Lower lobe of right lung (tissue), 2 donors: ENCODE data around the gene TECPR2. TPM values are rescaled to one million over a fixed set of nuclear protein-coding genes. Genes with fewer than 3 reads are reported as not detected.

ENCODE experiments used
- ATAC-seq, 2 donors: fragments of 200-7000 bp; cut with Tn5 transposase; one replicate each; pipeline ENCODE4 v1.9.1; 2020 to 2022; ENCODE audit warnings: mild to moderate bottlenecking in 2 of 2, moderate library complexity in 2 of 2
- DNase-seq: peaks from one replicate; pipeline ENCODE4 v3.0.0-alpha.2; 2020
- H3K27ac ChIP-seq: fragments of 200-600 bp; one replicate; pipeline ENCODE4 v1.8.0; 2022
- H3K27me3 ChIP-seq: fragments of 200-600 bp; one replicate; pipeline ENCODE4 v1.8.0; 2022; ENCODE audit warnings: low read depth
- H3K36me3 ChIP-seq: fragments of 200-600 bp; one replicate; pipeline ENCODE4 v1.8.0; 2022; ENCODE audit warnings: mild to moderate bottlenecking
- H3K4me1 ChIP-seq: fragments of 200-600 bp; one replicate; pipeline ENCODE4 v1.8.0; 2022
- H3K4me3 ChIP-seq: fragments of 200-600 bp; one replicate; pipeline ENCODE4 v1.8.0; 2022; ENCODE audit warnings: mild to moderate bottlenecking
- H3K9me3 ChIP-seq: fragments of 200-600 bp; one replicate; pipeline ENCODE4 v1.8.0; 2022
- intact Hi-C: fragments of 100-400 bp; cut with DNase I; formaldehyde crosslinking; loops from one replicate; pipeline ENCODE4 v1.11.0; 2022
- total RNA-seq: library from RNA; stranded (reverse); fragmentation: NEBNext Ultra II Directional; extraction: Animal tissue kit (Norgen Biotek cat#: 25700); gene quantifications from one replicate; pipeline ENCODE4 v1.2.1, GENCODE V29; 2021
- TF ChIP-seq, protein P1 (sequence below): fragments of 200-600 bp; IDR thresholded peaks from one replicate; pipeline ENCODE4 v1.8.0; 2022; ENCODE audit warnings: antibody characterized with exemption, mild to moderate bottlenecking
- donor health status: DM: no; HTN: yes; CAD: no; lungs with severe emphysema.

TECPR2 gene
- total RNA-seq, 1 donor from 2014 or later, result 23.2 TPM

DNA sequence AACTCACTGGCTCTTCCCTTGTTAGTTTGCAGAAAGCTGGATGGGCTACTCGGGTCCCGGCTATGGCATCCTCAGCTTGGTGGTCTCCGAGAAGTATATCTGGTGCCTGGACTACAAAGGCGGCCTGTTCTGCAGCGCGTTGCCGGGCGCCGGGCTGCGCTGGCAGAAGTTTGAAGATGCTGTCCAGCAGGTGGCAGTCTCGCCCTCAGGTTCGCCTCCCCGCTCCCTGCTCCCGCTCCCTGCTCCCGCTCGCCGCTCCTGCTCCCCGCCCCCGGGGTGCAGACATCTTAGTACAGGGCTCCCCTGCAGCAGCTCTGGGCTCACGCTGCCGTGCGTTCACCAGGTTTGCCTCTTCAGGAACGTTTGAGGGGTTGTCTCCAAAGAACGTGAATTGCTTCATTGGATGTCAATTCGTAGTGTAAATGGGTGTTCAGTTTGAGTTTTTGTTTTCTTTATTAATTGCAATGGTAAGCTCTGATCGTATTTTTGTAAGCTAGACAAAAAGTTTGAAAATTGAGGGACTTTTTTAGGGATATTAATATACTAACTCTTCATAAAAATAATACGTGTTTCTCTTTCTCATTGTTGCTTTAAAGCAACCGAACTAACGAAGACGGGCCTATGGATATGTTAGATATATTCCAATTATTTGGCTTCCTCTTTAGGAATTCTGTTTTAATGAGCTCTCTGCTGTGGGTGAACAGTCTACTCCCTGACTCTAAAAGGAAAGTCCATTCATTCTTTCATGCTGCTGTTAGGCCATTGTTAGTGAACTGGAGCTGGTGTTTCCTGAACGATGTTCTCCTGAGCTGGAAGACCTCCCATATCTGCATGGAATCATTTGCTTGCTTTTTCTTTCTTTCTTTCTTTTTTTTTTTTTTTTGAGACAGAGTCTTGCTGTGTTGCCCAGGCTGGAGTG, 75.5 kb downstream of the TECPR2 start:
- intact Hi-C loops, result loop anchor here (5.0 kb wide), 1 partner anchor 79 kb away; no protein-coding TSS in a partner anchor
- peaks cover 62% of the 10 kb centered on the region for H3K36me3 ChIP-seq
- DNase-seq (peak; percentile 88), ATAC-seq (peak; percentile 95 to 96)
- H3K4me1 ChIP-seq, result peaks cover 8% of the 10 kb centered on the region
- H3K27ac ChIP-seq, result no peak overlapping the region
- no peaks in the 10 kb centered on the region for H3K27me3 ChIP-seq
- TF ChIP-seq, protein P1, sequence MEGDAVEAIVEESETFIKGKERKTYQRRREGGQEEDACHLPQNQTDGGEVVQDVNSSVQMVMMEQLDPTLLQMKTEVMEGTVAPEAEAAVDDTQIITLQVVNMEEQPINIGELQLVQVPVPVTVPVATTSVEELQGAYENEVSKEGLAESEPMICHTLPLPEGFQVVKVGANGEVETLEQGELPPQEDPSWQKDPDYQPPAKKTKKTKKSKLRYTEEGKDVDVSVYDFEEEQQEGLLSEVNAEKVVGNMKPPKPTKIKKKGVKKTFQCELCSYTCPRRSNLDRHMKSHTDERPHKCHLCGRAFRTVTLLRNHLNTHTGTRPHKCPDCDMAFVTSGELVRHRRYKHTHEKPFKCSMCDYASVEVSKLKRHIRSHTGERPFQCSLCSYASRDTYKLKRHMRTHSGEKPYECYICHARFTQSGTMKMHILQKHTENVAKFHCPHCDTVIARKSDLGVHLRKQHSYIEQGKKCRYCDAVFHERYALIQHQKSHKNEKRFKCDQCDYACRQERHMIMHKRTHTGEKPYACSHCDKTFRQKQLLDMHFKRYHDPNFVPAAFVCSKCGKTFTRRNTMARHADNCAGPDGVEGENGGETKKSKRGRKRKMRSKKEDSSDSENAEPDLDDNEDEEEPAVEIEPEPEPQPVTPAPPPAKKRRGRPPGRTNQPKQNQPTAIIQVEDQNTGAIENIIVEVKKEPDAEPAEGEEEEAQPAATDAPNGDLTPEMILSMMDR, result peak; percentile 84
- no peaks in the 10 kb centered on the region for H3K9me3 ChIP-seq
- peak overlapping the region; percentile 33 for H3K4me3 ChIP-seq

DNA sequence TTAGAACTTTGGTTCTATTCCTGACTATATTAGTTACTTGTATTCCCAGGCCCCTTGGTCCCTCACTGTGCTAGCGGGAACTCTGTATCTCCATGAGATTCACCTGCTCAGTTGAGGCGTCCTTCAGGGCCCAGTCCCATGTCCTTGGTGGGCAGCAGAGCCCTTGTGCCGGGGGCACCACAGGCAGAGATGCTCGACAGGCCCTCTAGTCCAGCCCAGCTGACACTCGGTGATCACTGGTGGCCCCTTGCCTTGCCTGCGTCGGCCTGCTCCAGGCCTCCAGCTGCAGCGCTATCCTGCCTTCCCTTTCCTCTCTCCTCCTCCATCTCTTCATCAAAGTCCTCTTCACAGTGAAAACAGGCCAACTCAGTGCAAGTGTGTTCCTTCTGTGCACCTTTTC, 76.8 kb downstream of the TECPR2 start:
- TF ChIP-seq, protein P1, result no peak
- Histone ChIP-seq H3K27me3 (no peaks in the 10 kb centered on the region), H3K27ac (no peak overlapping the region), H3K9me3 (no peaks in the 10 kb centered on the region), H3K4me1 (peaks cover 8% of the 10 kb centered on the region), H3K4me3 (no peak overlapping the region), H3K36me3 (peaks cover 65% of the 10 kb centered on the region)
- DNase-seq (no peak), ATAC-seq (no peak)
- intact Hi-C loops, result loop anchor here (5.0 kb wide), 1 partner anchor 78 kb away; no protein-coding TSS in a partner anchor

DNA sequence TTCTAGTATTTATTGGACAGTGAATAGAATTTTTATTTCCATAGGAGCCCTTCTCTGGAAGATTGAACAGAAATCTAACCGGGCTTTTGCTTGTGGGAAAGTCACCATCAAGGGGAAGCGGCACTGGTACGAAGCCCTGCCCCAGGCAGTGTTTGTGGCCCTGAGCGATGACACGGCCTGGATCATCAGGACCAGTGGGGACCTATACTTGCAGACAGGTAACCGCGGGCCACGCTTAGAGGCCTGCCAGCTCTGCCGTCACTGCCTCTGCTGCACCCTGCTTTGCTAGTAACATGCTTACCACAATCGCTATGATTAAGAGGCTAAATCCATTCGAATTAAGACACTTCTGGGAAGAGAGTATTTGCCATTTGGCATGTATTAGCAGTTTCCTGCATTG, 77.7 kb downstream of the TECPR2 start:
- peaks cover 65% of the 10 kb centered on the region for H3K36me3 ChIP-seq
- ATAC-seq (no peak), DNase-seq (no peak)
- peaks cover 8% of the 10 kb centered on the region for H3K4me1 ChIP-seq
- no peaks in the 10 kb centered on the region for H3K27me3 ChIP-seq
- TF ChIP-seq, protein P1, result no peak
- intact Hi-C loops, result no loop called here
- H3K9me3 ChIP-seq, result no peaks in the 10 kb centered on the region
- H3K4me3 ChIP-seq, result no peak overlapping the region
- H3K27ac ChIP-seq, result no peak overlapping the region

DNA sequence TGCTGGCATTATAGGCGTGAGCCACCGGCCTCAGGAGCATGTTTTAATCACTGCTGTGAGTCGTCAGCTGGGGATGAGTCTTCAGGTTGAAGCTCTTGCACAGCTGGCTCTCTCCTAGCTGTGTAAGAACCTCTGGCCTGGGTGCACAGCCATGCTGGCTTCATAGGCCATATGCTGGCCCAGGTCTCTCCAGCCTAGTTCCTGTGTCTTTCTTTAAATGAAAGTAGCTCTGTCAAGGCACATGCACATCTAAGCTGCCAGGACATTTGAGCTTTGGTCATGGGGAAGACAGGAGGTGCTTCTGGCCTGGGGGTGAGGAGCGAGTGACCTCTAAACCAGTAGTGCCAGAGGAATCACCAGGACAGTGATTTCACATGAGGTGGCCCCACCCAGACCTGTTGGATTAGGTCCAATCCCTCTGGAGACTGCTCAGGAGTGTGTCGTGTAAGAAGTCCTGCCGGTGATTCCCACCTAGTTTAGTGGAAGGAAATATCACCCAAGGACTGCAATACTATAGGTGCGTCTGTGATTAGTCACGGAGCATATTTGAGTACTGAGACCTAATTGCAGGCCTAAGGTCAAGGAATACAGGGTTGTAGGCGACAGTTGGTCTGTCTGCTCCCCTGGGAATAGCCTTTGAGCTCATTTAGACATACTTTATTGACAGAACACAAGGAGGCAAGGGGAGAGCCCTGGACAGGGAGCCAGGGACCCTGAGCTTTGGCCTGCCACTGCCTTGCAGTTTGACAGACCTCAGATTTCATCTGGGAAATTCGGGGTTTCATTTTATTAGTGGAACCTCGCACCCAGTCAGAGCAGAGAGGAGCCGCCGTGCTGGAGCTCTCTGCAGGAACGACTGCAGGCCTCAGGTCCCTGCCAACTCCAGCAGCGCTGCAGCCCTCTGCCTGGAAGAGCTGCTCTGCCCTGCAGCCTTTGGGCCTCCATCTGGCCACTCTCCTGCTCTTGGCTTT, 79.8 kb downstream of the TECPR2 start:
- intact Hi-C loops, result no loop called here

DNA sequence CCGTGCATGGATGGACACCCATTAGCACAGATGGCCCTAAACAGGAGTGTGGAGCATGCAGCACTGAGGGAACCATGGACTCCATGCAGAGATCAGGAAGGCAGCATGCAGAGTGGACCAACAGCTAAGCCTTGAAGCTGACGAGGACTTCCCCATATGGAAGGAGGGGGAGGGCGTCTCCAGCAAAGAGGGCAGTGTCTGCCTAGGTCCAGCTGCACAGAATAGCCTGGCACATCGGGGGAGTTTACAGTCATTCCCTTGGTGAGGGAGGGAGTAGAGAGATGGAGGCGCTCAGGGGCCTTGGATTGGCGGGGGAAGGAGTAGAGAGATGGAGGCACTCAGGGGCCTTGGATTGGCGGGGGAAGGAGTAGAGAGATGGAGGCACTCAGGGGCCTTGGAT, 82.3 kb downstream of the TECPR2 start:
- Histone ChIP-seq H3K27me3 (no peaks in the 10 kb centered on the region), H3K4me3 (no peak overlapping the region), H3K9me3 (no peaks in the 10 kb centered on the region), H3K36me3 (peaks cover 97% of the 10 kb centered on the region), H3K27ac (no peak overlapping the region), H3K4me1 (no peaks in the 10 kb centered on the region)
- intact Hi-C loops, result no loop called here
- TF ChIP-seq, protein P1, result no peak
- DNase-seq, result no peak
- ATAC-seq, result no peak

More for the DNA sequence above, 79.8 kb downstream of the TECPR2 start:
- H3K9me3 ChIP-seq, result no peaks in the 10 kb centered on the region
- H3K4me3 ChIP-seq, result no peak overlapping the region
- H3K4me1 ChIP-seq, result peaks cover 8% of the 10 kb centered on the region
- H3K36me3 ChIP-seq, result peaks cover 82% of the 10 kb centered on the region
- DNase-seq (no peak), ATAC-seq (no peak)
- H3K27me3 ChIP-seq, result no peaks in the 10 kb centered on the region
- TF ChIP-seq, protein P1, result no peak
- no peak overlapping the region for H3K27ac ChIP-seq
